HUDEP-2 (cell line): ENCODE data around the gene PRCC.

Experiments used
- DNase-seq, 76 experiments: peaks; one replicate each; lab custom pipeline; 2025; ENCODE audit not compliant: unreplicated experiment in 76 of 76; lab: John Stamatoyannopoulos, UW

The PRCC gene

DNA sequence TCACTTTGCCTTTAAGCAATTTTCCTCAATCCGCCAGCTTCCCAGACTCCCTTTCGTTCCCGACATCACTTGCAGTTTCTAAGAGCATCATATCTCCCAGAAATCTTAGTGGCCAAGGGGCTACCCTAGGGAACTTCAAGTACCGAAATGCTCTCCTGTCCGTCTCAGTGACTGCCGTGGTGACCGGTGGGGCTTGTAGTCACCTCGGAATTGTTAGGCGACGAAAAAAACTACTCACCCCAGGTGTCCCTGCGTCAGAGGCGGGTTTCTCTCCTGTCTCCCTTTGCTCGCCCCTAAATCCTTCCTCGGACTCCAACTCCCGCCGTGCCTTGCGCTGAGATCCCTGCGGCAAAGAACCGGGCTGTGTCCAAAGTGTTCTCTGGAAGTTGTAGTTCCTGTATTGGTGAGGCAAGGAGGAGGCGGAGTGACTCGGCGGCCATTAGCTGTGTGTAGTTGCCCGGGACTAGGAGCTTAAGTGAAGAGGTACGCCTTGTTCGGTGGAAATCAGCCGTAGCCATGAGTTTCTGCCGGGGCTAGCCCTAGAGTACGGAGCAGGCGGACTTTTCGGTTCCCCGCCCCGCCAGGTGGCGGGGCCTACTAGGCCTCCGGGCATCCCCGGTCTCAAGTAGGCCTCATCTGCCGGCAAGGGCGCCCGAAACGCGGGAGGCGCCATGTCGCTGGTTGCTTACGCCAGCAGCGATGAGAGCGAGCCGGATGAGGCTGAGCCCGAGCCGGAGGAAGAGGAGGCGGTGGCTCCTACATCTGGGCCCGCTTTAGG, at the start of gene PRCC:
PRCC (plus strand) TSS at position 435 of the 778 bp plus-strand sequence; CDS start at position 672, 237 bp downstream.
- DNase-seq, result peak in 75 of 76 experiments; percentile 68 to 99 (median 96)

GRCh38 chr1:156721131-156721530, 46.2 kb upstream of the PRCC start:
- DNase-seq, result no peak

GRCh38 chr1:156721535-156721934, 45.8 kb upstream of the PRCC start:
- no peak for DNase-seq

- peak in 73 of 76 experiments; percentile 16 to 89 (median 73) for DNase-seq
Observed at GRCh38 chr1:156725683-156726280, 41.6 kb upstream of the PRCC start.

GRCh38 chr1:156726549-156727226, 40.6 kb upstream of the PRCC start:
- peak in 67 of 76 experiments; percentile 9 to 85 (median 54) for DNase-seq

DNA sequence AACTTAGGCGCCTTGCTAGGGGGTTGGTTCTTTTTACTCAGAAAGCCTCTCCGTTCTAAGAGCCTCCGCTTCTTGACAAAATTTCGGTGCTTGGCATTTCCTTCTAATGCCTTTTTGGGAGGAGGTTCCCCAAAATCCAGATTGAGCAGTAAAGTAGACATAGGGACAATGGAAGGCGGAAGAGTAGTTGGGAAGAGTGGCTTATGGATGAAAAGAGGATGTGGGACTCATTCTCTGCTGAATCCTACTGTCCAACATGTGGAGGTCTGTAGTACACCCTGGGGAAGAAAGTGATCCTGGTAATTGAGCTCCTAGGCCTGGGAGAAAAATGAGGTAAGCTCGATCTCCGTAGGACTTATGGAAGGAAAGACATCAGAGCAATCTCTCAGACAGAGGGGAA, 39.8 kb upstream of the PRCC start:
- no peak for DNase-seq

- peak in 71 of 76 experiments; percentile 35 to 94 (median 75) for DNase-seq
Observed at GRCh38 chr1:156727926-156728598, 39.3 kb upstream of the PRCC start, which contains the start of gene METTL25B. Gene METTL25B (plus strand): TSS chr1:156728469. CDS start chr1:156729105, 636 bp downstream.

- peak in 74 of 76 experiments; percentile 73 to 96 (median 90) for DNase-seq
Observed at GRCh38 chr1:156728599-156729462, 38.5 kb upstream of the PRCC start, which contains the start of gene ISG20L2. Gene ISG20L2 (minus strand): TSS chr1:156728766. CDS start chr1:156727652, 1,114 bp downstream.

- no peak for DNase-seq
Observed at GRCh38 chr1:156733989-156734584, 33.2 kb upstream of the PRCC start.

DNA sequence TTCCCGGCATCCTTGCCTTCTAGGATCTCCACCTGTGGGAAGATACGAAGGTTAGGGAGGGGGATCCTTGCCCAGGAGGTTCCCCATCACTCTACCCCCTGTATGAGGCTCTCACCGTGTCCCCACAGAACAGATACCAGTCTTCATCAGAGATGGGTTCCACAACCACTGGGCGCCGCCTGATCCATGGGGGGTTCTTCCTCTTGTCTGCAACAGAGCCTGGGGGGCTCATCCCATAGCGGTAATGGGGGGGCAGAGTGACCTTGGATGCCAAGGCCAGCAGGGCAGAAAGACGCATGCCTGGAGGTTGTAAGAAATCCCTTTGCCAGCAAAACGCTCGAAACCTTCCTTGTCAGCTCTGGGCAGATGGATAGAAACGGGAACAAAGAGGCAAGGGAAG, 28.9 kb upstream of the PRCC start:
- DNase-seq, result no peak

DNA sequence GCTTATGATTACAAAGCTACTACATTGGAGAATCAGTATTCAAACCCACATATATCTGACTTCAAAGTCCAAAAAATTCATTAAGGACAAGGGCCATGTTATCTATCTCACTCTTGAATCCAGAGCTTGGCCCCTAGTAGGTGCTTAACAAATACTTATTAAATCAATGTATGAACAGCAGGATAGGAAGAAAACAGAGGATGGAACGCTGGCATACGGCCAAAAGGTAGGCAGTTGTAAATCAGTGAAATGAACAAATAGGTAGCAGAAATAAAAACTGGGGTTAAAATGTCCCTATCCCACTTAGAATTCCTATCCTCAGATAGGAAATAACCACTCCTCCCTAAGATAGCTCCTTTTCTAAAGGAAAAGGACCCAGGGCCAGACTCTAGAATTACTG, 28.4 kb upstream of the PRCC start:
- DNase-seq, result no peak

GRCh38 chr1:156740237-156740740, 27.0 kb upstream of the PRCC start:
- DNase-seq, result peak in 10 of 76 experiments; percentile 10 to 65 (median 32)

GRCh38 chr1:156740741-156741480, 26.4 kb upstream of the PRCC start, which contains the start of gene MRPL24:
Gene MRPL24 (minus strand): TSS chr1:156741088. CDS start chr1:156738704, 2,384 bp downstream.
- DNase-seq, result peak in 75 of 76 experiments; percentile 67 to 99 (median 96)

- no peak for DNase-seq
Observed at GRCh38 chr1:156741481-156741983, 25.8 kb upstream of the PRCC start.

DNA sequence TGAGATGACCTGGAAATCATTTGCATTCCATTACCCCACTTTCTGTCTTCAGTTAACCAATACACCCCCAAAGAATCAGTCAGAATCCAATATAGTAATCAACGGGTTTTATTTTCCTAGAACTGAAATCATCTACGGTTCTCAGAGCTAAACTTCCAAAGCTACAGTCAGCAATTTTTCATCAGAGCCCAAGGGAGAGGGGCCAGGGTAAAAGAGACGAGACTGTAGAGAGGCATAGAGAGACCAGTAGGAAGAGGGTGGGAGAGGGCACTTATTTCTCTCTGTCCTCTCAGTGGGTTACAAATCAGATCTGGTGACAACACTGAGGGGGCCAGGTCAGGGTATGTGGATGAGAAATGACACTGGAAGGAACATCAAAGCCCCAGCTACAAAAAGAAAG, 25.3 kb upstream of the PRCC start:
- no peak for DNase-seq

DNA sequence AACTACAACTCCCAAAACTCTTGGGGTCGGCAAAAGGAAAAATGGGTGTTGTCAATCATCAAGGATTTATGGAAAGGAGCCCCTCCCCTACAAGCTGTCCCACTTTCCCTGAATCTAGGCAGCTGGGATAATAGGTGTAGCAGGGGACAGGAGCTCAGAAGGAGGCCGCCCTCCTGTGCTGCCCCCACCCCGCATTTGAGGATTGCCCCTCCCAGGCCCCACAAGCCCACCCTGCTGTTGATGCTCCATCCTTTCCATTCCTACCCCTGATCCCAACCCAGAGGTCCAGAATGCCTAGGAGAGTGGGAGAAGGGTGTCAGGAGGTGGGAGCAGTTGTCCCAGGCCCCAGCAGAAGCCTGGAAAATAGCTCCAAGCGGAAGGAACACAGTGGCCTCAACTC, 24.5 kb upstream of the PRCC start:
- no peak for DNase-seq

DNA sequence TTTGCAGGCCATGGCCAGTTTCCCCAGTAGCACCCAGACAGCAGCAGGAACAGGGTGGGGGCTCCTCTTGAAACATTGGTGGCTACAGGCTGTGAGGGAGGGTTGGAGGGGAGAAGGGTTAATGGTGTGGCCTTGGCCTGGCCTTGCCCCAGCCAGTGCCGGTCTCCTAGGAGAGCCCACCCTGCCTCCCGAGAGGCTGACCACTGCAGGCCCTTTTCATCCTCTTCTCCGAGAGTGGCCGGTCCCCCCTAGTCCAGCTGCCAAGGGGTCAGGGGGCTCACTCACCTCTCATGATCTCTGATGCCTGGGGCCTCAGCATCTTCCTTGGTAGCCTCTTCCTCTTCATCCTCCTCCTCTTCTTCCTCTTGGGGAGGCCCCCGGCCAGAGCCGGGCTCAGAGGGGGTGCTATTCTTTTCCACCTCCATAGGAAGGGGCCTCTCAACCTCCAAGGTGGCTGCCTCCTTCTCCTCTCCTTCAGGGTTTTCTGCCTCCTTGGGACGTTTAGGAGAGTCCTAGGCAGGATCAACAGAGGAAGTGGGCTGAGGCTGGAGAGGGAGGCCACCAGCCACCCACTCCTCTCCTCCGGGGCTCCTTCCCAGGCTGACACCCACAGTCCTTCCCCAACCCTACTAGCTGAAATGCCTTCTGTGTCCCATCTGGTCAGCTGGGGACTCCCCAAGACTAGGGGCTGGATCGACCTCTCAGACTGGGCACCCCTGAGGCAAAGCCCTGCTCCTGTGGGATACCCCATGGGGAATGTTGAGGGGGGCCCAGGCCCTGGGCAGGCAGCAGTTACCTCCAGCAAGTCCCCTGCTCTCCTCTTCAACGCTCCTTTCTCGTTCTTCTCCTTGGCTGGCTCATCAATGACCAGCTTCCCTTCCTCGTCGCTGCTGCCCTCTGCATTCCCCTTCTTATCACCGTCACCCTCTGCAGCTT, 23.7 kb upstream of the PRCC start:
- DNase-seq, result no peak
